OCI-LY7 (cell line): ENCODE results near the gene TRPM3.

Experiments
- EZH2phosphoT487 ChIP-seq: fragments of 200-600 bp; sonication (generic); IDR thresholded peaks from 2 replicates; pipeline ENCODE4 v1.6.1; 2018; ENCODE audit warnings: low read depth, borderline replicate concordance, mild to moderate bottlenecking, mixed run types, antibody characterized with exemption, low read length, moderate library complexity, mixed read lengths
- TF ChIP-seq, protein P1 (sequence below): fragments of 200-600 bp; sonication (generic); conservative IDR thresholded peaks from 2 replicates; pipeline ENCODE4 v1.5.1; 2014; ENCODE audit warnings: mild to moderate bottlenecking, antibody characterized with exemption, low read length, moderate library complexity, mixed read lengths

DNA sequence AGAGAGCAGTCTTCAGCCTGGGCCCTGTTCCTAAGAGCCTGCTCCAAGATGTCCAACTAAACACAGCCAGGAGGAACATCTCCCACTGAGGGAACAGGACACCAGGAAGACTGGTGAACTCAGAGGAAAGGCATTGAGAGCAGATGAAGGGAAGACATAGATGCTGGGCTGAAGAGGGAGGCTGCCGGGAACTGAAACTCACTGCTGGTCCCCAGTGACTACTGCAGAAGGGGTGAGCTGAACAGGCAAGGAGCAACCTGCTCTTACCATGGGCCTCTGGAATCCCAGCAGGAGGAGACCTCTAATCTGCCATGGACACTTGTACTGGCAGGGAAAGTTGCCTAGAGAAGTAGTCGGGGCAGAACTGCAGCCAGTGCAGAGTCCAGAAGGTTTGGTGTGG, 95.7 kb downstream of the TRPM3 start:
- TF ChIP-seq, protein P1, sequence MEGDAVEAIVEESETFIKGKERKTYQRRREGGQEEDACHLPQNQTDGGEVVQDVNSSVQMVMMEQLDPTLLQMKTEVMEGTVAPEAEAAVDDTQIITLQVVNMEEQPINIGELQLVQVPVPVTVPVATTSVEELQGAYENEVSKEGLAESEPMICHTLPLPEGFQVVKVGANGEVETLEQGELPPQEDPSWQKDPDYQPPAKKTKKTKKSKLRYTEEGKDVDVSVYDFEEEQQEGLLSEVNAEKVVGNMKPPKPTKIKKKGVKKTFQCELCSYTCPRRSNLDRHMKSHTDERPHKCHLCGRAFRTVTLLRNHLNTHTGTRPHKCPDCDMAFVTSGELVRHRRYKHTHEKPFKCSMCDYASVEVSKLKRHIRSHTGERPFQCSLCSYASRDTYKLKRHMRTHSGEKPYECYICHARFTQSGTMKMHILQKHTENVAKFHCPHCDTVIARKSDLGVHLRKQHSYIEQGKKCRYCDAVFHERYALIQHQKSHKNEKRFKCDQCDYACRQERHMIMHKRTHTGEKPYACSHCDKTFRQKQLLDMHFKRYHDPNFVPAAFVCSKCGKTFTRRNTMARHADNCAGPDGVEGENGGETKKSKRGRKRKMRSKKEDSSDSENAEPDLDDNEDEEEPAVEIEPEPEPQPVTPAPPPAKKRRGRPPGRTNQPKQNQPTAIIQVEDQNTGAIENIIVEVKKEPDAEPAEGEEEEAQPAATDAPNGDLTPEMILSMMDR, result no peak
- TF ChIP-seq EZH2phosphoT487, result no peak
